Activated CD4-positive, alpha-beta T cell treated with anti-CD3 and anti-CD28 coated beads, Interleukin-2, amount 50 U/mL, for 48 hours (primary cell): ENCODE data around the gene TRERF1.

ENCODE experiments used
- DNase-seq, 2 experiments: peaks; one replicate each; pipeline ENCODE4 v3.0.0-alpha.2; 2020

Gene TRERF1

GRCh38 chr6:42366011-42366705, 85.6 kb downstream of the TRERF1 start:
- no peak for DNase-seq

DNA sequence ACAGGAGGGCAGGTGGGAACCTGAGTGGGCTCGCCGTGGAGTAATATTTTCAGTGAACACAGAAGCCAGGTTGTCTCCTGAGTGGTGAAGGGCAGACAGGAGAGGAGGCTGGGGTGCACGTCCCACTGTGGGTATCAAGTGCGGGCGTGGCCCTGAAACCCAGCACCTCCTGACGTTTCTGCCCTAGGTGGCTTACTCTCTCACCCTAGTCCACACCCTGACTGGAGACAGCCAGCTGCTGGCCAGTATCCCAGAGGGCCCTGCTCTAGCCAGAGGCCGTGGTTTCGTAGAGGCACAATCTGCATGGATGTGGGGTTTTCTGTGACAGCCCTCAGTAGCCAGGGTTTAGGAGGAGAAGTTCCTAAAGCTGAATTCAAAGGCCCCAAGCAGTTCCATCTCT, 86.7 kb downstream of the TRERF1 start:
- no peak for DNase-seq

DNA sequence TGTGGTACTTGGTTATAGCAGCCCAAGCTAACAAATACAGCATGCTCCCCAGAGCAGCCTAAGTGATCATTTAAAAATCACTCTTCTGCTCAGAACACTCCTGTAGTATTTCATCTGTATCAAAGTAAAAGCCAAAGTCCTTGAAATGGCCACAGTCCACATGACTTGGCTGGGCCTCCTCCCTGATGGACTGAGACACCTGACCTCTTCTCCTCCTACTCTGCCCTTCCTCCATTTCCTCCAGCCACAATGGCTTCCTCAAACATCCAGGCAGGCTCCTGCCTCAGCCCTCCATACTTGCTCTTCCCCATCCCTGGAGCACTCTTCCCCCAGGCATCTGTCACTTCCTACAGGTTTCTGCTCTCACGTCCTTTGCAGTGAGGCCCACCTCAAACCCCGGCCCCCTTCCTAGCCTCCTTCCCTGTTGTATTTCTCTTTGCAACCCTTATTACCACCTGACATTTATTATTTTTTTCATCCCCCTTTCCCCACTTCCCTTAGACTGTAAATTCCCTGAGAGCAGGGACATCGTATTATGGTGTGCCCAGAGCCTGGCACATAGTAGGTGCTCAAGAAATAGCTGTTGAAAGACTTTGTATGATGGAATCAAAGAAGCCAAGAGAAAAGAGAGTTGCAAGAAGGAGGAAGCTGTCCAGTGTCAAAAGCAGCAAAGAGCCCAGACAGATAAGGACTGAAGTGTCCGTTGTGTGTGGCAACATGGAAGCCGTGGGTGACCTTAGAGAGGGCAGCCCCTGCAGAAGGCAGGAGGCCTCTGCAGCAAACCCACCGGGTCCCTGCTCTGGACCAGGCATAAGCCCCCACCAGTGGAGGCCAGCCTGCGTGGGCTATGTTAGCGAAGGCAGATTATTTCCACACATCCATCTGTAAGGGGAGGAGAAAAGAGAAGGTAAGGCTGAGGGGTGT, 87.5 kb downstream of the TRERF1 start:
- no peak for DNase-seq

DNA sequence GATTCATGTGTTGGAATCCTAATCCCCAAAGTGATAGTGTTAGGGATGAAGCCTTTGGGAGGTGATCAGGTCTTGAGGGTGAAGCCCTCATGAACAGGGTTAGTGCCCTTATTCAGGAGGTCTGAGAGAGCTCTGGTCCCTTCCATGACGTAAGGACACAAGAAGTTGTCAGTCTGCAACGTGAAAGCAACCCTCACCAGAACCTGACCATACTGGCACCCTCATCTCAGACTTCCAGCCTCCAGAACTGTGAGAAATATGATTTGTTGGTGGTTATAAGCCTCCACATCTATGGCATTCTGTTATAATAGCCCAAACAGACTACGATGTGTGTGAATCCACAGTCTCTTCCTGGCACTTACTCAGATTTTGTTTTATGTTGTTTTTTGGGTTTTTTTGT, 90.7 kb downstream of the TRERF1 start:
- DNase-seq: no peak

- DNase-seq: no peak
These were observed 92.7 kb downstream of the TRERF1 start for GRCh38 chr6:42359021-42359420.

DNA sequence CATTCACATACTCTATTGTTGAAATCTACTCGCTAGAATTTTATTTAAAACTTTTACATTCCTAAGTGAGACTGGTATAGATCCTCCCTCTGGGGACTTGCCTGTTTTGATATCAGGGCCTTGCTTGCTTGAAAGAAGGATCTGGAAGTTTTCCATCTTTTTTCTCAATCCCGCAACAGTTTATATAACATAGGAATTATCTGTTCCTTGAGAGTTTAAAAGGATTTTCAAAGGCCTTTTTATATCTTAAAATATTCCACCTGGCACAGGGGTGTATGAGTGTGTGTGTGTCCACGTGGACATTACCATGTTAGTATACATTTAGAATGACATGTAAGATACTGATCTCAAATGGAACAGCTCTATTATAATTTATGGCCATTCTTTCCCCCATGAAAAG, 96.3 kb downstream of the TRERF1 start:
- DNase-seq: no peak

GRCh38 chr6:42354702-42355101, 97.0 kb downstream of the TRERF1 start:
- no peak for DNase-seq

DNA sequence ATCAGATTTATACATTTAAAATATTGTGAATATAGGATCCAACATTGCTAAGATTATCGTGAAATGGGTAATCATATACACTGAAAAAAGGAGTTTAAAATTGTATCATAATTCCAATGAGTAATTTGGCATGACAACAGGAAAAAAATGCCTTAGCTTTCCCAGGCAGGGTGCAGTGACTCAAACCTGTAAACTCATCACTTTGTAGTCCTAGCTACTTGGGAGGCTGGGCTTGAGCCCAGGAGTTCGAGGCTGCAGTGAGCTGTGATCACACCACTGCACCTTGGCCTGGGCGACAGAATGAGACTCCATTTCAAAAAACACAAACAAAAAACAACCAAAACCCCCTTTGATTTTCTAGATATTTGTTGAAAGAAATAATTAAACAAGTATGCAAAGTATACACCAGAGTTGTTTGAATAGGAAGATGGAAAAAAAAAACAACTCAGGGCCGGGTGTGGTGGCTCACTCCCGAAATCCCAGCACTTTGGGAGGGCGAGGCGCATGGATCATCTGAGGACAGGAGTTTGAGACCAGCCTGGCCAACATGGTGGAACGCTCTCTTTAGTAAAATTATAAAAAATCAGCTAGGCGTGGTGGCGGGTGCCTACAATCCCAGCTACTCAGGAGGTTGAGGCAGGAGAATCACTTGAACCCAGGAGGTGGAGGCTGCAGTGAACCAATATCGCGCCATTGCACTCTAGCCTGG, 98.7 kb downstream of the TRERF1 start:
- no peak for DNase-seq

GRCh38 chr6:42350911-42351310, 100.8 kb downstream of the TRERF1 start:
- DNase-seq: no peak

- DNase-seq: no peak
These were observed 101.8 kb downstream of the TRERF1 start for GRCh38 chr6:42349753-42350511.

DNA sequence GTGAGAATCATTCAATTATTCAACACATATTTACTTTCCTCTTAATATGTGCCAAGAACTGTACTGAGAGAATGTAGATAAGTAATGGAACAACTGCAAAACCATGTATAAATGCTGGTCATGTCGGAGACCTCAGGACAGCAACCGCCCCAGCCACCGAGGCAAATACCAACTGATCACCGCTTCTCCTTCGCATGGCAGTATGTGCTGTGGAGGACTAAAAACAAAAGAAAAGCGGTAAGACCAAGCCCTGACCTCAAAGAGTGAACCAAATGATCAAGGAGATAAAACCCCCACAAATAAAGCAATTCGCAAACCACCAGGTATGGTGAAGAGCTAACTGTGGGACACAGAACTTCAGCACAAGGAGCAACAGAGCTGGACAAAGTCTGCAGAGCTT, 104.3 kb downstream of the TRERF1 start:
- no peak for DNase-seq

GRCh38 chr6:42345696-42346416, 105.9 kb downstream of the TRERF1 start:
- DNase-seq: no peak

GRCh38 chr6:42344756-42345155, 107.0 kb downstream of the TRERF1 start:
- no peak for DNase-seq

DNA sequence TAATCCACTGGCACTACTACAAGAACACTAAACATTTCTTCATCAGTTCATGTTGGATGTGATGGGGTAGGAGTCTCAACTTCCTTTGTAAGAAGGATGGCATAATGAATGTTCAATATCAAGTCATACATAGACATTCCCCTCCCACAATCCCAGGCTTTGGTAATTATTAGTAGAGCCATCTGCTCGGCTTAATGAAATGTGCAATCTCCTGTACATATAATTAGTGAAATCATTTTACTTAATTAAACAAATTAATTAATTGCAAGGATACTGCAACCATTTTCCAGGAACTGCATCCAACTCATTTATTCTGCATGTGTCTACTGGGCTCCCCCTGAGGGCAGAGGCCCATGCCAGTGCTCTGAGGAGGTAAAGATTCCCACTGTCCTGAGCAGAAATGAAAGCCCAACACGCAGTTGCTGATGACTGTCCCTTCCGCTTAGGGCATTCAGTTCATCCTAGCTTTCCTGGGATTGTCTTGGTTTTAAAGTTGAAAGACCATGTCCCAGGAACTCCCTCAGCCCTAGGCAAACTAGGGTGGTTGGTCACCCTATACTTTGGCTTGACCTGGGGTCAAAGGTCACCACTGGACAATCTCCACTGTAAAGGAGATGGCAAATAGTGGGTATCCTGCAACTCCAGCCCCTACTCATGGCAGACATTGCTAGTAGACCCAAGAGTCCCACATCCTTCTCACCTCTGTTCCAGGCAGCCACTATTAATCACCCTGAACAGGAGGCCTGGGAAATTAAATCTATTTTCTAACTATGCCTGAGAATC, 109.8 kb downstream of the TRERF1 start:
- no peak for DNase-seq

DNA sequence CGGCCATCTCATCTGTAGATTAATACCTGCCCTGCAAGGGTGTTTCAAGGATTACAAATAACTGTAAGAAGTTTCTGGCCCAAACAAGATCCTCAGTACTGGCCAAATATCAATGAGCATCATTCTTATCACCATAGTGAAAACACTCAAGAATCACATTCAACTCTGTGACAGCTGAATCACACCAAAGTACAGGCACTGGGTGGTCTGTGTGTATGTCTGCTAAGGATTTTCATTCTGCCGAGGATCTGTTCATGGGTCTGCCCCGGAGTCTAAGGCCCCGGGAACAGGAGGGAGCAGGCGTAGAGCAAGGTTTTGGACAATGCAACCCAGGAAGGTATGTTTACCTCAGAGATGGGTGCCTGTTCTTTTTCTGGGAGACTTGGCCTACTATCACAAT, 110.5 kb downstream of the TRERF1 start:
- no peak for DNase-seq

GRCh38 chr6:42340511-42340910, 111.2 kb downstream of the TRERF1 start:
- peak in 1 of 2 experiments; percentile 33 for DNase-seq

DNA sequence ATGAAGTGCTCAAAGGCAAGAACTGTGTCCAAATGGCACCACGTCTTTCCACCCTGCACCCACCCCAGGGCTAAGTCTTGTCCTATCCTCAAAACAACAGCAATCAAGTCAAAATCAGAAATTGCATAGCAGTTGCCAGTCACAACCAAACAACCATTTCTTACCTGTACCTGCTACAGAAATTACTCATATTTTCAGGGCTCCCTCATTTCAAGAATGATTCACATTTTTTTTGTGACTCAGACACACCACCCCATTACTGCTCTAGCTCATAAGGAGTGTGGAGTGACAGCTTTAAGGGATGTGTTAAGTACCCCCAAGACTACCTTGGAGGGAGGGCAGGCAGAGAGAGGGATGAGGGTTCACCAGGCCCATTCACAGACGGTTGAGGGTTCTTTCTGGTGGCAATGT, 111.7 kb downstream of the TRERF1 start:
- DNase-seq: peak; percentile 56 to 60

- DNase-seq: peak; percentile 36 to 55
These were observed 112.9 kb downstream of the TRERF1 start for GRCh38 chr6:42338744-42339222.

DNA sequence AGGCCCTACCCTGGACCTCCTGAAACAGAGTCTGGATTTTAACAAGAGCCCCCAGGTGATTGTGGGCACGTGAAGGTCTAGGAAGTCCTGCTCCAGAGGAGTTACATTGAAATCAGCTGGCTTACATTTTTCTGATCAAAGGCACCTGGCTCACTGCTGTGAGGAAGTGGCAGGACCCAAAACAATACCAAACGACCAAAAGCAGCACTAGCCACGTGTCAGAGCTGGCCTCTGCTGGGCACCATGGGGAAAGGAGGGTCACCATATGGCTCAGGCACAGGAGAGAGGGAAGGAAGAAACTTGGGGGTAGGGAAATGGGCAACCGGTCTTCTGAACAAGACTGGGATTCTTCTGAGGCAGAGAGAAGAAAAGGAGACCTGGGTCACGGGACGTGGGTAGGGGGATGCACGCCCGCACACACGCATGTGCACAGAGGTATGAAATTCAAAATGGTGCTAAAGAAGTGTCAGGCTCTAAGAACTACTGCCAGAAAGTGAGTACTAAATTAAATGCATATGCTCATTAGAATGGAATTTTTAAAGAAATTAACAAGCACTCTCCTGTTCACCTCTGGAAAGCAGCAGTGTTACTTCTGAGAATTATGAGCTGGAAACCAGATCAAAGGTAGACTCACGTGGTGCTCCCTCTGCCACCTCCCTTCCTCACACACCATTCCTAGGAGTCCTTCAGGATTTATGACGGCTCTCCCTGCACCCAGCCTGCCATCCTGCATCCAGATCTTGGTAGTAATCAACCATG, 113.6 kb downstream of the TRERF1 start:
- no peak for DNase-seq

DNA sequence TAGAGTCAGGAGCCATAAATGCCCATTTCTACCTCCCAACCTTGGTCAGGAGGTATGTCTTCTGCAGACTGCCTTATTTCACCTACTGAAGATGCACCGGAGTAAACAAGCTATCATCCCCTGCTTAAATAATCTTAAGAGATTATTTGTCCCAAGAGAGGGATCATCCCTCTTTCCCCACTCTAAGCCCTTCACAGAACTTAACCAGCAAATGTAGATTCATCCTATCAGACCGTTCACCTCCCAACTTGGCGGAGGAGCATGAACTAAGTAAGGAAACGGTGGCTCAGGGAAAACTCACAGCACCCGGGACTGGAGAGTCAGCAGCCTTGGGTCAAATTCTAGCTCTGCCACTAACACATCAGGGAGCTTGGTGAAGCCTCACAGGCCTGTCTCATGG, 115.3 kb downstream of the TRERF1 start:
- no peak for DNase-seq
